Glutamatergic neuron (in vitro differentiated cells): ENCODE results near the gene ESPL1. TPM values are rescaled to one million over a fixed set of nuclear protein-coding genes. Genes with fewer than 3 reads are reported as not detected.

ENCODE experiments used
- DNase-seq: peaks from one replicate; pipeline ENCODE4 v3.0.0; 2022
- H3K27ac Mint-ChIP-seq: one replicate; pipeline ENCODE4 v1.8.0; 2020; ENCODE audit warnings: mild to moderate bottlenecking, mixed read lengths, inconsistent platforms; ENCODE audit not compliant: unreplicated experiment
- H3K27me3 Mint-ChIP-seq: one replicate; pipeline ENCODE4 v1.8.0; 2020; ENCODE audit warnings: mild to moderate bottlenecking, moderate library complexity, mixed read lengths, inconsistent platforms; ENCODE audit not compliant: unreplicated experiment
- H3K36me3 Mint-ChIP-seq: one replicate; pipeline ENCODE4 v1.8.0; 2020; ENCODE audit warnings: mild to moderate bottlenecking, mixed read lengths, inconsistent platforms; ENCODE audit not compliant: unreplicated experiment
- H3K4me1 Mint-ChIP-seq: one replicate; pipeline ENCODE4 v1.8.0; 2020; ENCODE audit warnings: mild to moderate bottlenecking, low read depth, mixed read lengths, inconsistent platforms; ENCODE audit not compliant: unreplicated experiment
- H3K4me3 Mint-ChIP-seq: one replicate; pipeline ENCODE4 v1.8.0; 2020; ENCODE audit warnings: mild to moderate bottlenecking, mixed read lengths, inconsistent platforms; ENCODE audit not compliant: unreplicated experiment
- H3K9me3 Mint-ChIP-seq: one replicate; pipeline ENCODE4 v1.8.0; 2020; ENCODE audit warnings: mild to moderate bottlenecking, moderate library complexity, mixed read lengths, inconsistent platforms; ENCODE audit not compliant: unreplicated experiment
- CTCF ChIP-seq: fragments of 200-600 bp; sonication (generic); IDR thresholded peaks from one replicate; pipeline ENCODE4 v1.5.0; 2021; ENCODE audit not compliant: partially characterized antibody, unreplicated experiment
- total RNA-seq: library from RNA; stranded (reverse); fragmentation: NEBNext Ultra II Directional; extraction: Animal tissue kit (Norgen Biotek cat#: 25700); gene quantifications from one replicate; pipeline ENCODE4 v1.2.1, GENCODE V29; 2021; ENCODE audit not compliant: unreplicated experiment

Gene ESPL1
- total RNA-seq, 1 donor from 2014 or later: 5.1 TPM

- peak overlapping the region; percentile 94 for H3K27ac Mint-ChIP-seq
- no peak for DNase-seq
- TF ChIP-seq CTCF: no peak
- peak overlapping the region; percentile 99 for H3K4me3 Mint-ChIP-seq
- H3K4me1 Mint-ChIP-seq: no peaks in the 10 kb centered on the region
- peaks cover 14% of the 10 kb centered on the region for H3K27me3 Mint-ChIP-seq
- peaks cover 5% of the 10 kb centered on the region for H3K9me3 Mint-ChIP-seq
- H3K36me3 Mint-ChIP-seq: peaks cover 5% of the 10 kb centered on the region
These were observed 15.7 kb upstream of the ESPL1 start for GRCh38 chr12:53252349-53252916.

GRCh38 chr12:53253298-53253697 is 14.8 kb upstream of the ESPL1 start:
- DNase-seq: no peak
- Mint-ChIP-seq H3K4me3 (peak overlapping the region; percentile 99), H3K36me3 (peaks cover 5% of the 10 kb centered on the region), H3K27ac (peak overlapping the region; percentile 52), H3K27me3 (peaks cover 14% of the 10 kb centered on the region), H3K4me1 (no peaks in the 10 kb centered on the region), H3K9me3 (peaks cover 5% of the 10 kb centered on the region)
- TF ChIP-seq CTCF: no peak

GRCh38 chr12:53254816-53255545 is 13.1 kb upstream of the ESPL1 start:
- Mint-ChIP-seq H3K27me3 (peaks cover 14% of the 10 kb centered on the region), H3K4me1 (no peaks in the 10 kb centered on the region), H3K36me3 (peaks cover 5% of the 10 kb centered on the region), H3K9me3 (peaks cover 5% of the 10 kb centered on the region), H3K4me3 (no peak overlapping the region), H3K27ac (no peak overlapping the region)
- no peak for DNase-seq
- TF ChIP-seq CTCF: no peak

GRCh38 chr12:53255996-53256395 is 12.1 kb upstream of the ESPL1 start:
- Mint-ChIP-seq H3K27me3 (peaks cover 10% of the 10 kb centered on the region), H3K36me3 (peaks cover 5% of the 10 kb centered on the region), H3K27ac (no peak overlapping the region), H3K9me3 (peaks cover 5% of the 10 kb centered on the region), H3K4me1 (no peaks in the 10 kb centered on the region), H3K4me3 (no peak overlapping the region)
- DNase-seq: no peak
- no peak for TF ChIP-seq CTCF
